SK-N-SH treated with all-trans-retinoic acid at 6 μM for 48 hours (cell line): Measurements from ENCODE around the gene HSP90AA1.

Source experiments
- ARNTL ChIP-seq: fragments of 450-650 bp; formaldehyde crosslinking; IDR thresholded peaks from 2 replicates; pipeline ENCODE4 v1.5.0; 2020; ENCODE audit warnings: low read depth, mild to moderate bottlenecking, moderate library complexity, borderline replicate concordance
- BACH2 ChIP-seq: fragments of 250-450 bp; sonication (Bioruptor Pico); IDR thresholded peaks from 2 replicates; pipeline ENCODE4 v1.9.0; 2021; ENCODE audit warnings: mild to moderate bottlenecking, borderline replicate concordance
- CREB5 ChIP-seq: fragments of 250-450 bp; sonication (Bioruptor Pico); IDR thresholded peaks from 2 replicates; pipeline ENCODE4 v1.5.1; 2020; ENCODE audit warnings: low read depth, mild to moderate bottlenecking, moderate library complexity
- CSDC2 ChIP-seq: fragments of 250-450 bp; sonication (Bioruptor Pico); IDR thresholded peaks from 2 replicates; pipeline ENCODE4 v1.5.0; 2020; ENCODE audit warnings: mild to moderate bottlenecking, moderate library complexity
- GLIS3 ChIP-seq: fragments of 250-450 bp; sonication (Bioruptor Pico); IDR thresholded peaks from 2 replicates; pipeline ENCODE4 v1.5.0; 2020; ENCODE audit warnings: mild to moderate bottlenecking, moderate library complexity
- OSR1 ChIP-seq: fragments of 250-450 bp; sonication (Bioruptor Pico); IDR thresholded peaks from 2 replicates; pipeline ENCODE4 v1.8.0; 2022; ENCODE audit warnings: moderate library complexity, mild to moderate bottlenecking, inconsistent platforms
- POU6F1 ChIP-seq: fragments of 250-450 bp; sonication (Bioruptor Pico); IDR thresholded peaks from 2 replicates; pipeline ENCODE4 v1.8.0; 2021; ENCODE audit warnings: low read depth, mild to moderate bottlenecking, moderate library complexity, borderline replicate concordance
- PPARA ChIP-seq: fragments of 250-450 bp; sonication (Bioruptor Pico); IDR thresholded peaks from 2 replicates; pipeline ENCODE4 v1.5.0; 2020; ENCODE audit warnings: mild to moderate bottlenecking, borderline replicate concordance
- RARB ChIP-seq: fragments of 250-450 bp; sonication (Bioruptor Pico); IDR thresholded peaks from 2 replicates; pipeline ENCODE4 v1.8.0; 2021; ENCODE audit warnings: mild to moderate bottlenecking, moderate library complexity
- SNAI2 ChIP-seq: fragments of 250-450 bp; sonication (Bioruptor Pico); IDR thresholded peaks from 2 replicates; pipeline ENCODE4 v1.5.0; 2020; ENCODE audit warnings: mild to moderate bottlenecking, moderate library complexity
- TCF4 ChIP-seq: fragments of 250-450 bp; sonication (Bioruptor Pico); IDR thresholded peaks from 2 replicates; pipeline ENCODE4 v1.8.0; 2021; ENCODE audit warnings: mild to moderate bottlenecking, moderate library complexity, borderline replicate concordance
- TOX ChIP-seq: fragments of 250-450 bp; sonication (Bioruptor Pico); IDR thresholded peaks from 2 replicates; pipeline ENCODE4 v1.8.0; 2021; ENCODE audit warnings: mild to moderate bottlenecking, moderate library complexity, borderline replicate concordance
- TSHZ2 ChIP-seq: fragments of 250-450 bp; sonication (Bioruptor Pico); IDR thresholded peaks from 2 replicates; pipeline ENCODE4 v1.5.0; 2020; ENCODE audit warnings: mild to moderate bottlenecking, moderate library complexity
- ZFP30 ChIP-seq: fragments of 450-650 bp; formaldehyde crosslinking; IDR thresholded peaks from 2 replicates; pipeline ENCODE4 v1.5.0; 2022; ENCODE audit warnings: mild to moderate bottlenecking, moderate library complexity

- no peak for TF ChIP-seq SNAI2 (CRISPR knock-in tag)
- no peak for TF ChIP-seq CREB5 (CRISPR knock-in tag)
- no peak for TF ChIP-seq CSDC2
- no peak for TF ChIP-seq OSR1 (CRISPR knock-in tag)
- no peak for TF ChIP-seq TCF4 (CRISPR knock-in tag)
- TF ChIP-seq RARB (CRISPR knock-in tag) = no peak
- no peak for TF ChIP-seq ARNTL
- TF ChIP-seq POU6F1 (CRISPR knock-in tag) = no peak
- no peak for TF ChIP-seq GLIS3 (CRISPR knock-in tag)
- TF ChIP-seq BACH2 = no peak
- TF ChIP-seq PPARA (CRISPR knock-in tag) = no peak
- no peak for TF ChIP-seq TSHZ2 (CRISPR knock-in tag)
- no peak for TF ChIP-seq TOX
- TF ChIP-seq ZFP30 = no peak
Measured at GRCh38 chr14:102033241-102033640, 53.6 kb downstream of the HSP90AA1 start.
